ENCODE data around the gene AGPAT1.

The AGPAT1 gene

DNA sequence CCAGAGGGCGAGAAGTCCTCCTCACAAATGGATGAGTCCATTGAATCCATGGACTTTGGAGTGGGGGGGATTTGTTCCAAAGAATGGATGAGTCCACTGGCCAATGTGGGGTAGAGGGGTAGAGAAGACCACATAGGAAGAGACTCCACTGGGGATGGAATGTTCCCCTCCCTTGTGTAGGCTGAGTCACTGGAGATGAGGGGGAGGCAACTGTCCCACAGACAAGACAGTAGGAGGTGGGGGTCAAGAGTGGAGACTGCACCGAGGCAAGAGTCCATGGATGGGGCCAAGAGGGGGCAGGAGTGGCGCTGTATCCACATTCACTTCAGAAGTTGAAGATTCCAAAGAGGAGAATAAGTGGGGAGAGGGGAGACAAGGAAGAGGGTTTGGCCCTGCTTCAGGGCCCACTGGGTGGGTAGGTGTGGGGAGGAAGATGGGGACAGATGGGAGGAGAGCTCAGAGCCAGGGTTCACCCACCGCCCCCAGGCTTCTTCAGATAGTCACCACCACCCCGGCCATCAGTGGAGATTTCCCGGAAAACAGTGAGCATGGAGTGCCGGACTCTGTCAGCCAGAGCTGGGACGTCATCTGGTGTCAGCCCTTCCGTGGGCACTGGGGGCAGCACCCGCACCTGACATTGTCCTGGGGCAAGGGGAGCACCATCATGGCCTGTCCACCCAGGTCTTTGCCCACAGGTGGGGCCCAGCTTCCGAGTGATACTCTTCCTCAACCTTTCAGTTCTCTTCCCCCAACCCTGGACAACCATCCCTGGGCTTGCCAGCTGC is 6.9 kb downstream of the AGPAT1 start:
- DNase-seq (ENCODE audit: low read depth in 2 of 2), result no peak

DNA sequence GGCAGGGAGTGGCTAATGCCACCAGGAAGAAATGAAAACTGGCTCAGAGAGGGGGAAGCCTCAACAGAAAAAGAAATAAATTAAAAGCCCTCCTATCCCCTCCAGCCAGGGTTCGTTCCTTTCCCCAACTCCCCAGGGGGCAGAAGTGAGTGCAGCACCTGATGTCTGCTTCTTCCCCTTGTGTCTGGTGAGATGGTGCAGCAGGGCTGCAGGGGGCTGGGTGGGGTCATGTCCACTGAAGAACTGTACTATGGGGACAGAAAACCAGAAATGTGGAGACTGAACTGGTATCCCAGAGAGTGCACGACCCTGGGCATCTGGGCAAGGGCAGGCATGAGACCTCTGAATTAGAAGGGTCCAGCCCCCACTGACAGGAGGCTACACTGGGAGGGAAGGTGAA is 7.5 kb downstream of the AGPAT1 start:
- DNase-seq (ENCODE audit: low read depth in 2 of 2), result no peak

DNA sequence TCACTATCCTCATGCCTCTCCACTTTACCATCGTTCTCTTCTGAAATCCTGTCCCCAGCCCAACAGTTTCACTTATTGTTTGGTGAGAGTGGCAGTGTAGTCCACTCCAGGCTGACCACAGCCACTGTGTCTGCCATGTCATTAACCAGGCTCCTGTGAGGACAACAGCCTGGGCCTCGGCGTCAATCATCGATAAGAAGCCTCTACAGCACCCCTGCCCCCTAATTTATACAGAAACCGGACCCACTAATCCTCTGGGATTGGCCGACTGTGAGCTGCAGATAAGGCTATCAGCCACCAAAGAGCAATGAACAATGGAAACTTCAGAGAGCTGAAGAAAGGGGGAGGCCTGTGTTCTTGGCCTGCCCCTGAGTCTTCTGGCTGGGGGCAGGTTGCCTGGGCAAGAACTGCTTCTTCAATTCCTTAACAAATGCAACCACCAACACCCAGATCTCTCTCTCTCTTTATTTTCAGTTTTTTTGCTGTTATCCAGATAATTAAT is 8.1 kb downstream of the AGPAT1 start:
- no peak for DNase-seq (ENCODE audit: low read depth in 2 of 2)

- no peak for DNase-seq (ENCODE audit: low read depth in 2 of 2)
These were observed 8.6 kb downstream of the AGPAT1 start for GRCh38 chr6:32167154-32167760.

DNA sequence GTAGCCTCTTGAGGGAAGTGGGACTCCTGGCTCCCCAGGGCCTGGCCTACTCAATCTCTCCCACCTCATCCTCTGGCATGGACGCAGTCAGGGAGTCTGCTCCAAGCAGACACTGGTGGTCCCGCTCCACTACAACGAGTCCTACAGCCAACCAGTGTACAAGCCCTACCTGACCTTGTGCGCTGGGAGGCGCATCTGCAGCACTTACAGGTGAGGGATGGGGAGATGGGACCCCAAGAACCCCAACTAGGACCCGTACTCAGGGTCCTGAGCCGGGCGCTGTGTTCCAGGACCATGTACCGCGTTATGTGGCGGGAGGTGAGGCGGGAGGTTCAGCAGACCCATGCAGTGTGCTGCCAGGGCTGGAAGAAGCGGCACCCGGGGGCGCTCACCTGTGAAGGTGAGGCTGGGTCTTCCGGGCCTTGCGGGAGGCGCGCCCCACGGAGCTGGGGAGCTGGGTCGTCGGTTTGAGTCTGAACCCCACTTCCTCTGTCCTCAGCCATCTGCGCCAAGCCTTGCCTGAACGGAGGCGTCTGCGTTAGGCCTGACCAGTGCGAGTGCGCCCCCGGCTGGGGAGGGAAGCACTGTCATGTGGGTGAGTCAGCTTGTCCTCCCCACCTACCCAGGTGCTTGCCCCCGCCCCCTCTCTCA is 9.3 kb downstream of the AGPAT1 start:
- DNase-seq (ENCODE audit: low read depth in 2 of 2), result no peak

DNA sequence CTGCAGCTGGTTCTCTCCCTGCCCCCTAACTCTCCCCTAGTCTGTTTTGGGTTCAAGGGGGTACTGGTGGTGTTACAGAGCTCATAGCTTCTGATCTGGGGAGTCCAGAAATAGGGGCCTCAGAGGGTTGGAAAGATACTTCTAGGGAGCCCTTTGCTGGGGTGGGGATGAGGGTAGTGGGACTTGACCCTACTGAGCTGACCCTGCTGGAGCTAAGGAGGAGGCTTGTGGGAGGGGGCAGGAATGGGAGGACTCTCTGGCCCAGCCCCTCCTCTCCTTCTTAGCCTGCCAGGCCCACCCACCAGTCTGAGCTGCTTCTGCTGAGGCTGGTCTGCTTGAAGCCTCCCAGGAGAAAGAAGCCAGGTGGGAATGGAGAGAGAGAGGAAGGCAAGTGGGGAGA is 11.6 kb downstream of the AGPAT1 start, which contains the start of gene EGFL8:
Gene EGFL8 (plus strand): TSS at position 301 of the 400 bp plus-strand sequence. CDS start 1,571 bp downstream, outside the sequence.
- DNase-seq (ENCODE audit: low read depth in 2 of 2), result no peak

DNA sequence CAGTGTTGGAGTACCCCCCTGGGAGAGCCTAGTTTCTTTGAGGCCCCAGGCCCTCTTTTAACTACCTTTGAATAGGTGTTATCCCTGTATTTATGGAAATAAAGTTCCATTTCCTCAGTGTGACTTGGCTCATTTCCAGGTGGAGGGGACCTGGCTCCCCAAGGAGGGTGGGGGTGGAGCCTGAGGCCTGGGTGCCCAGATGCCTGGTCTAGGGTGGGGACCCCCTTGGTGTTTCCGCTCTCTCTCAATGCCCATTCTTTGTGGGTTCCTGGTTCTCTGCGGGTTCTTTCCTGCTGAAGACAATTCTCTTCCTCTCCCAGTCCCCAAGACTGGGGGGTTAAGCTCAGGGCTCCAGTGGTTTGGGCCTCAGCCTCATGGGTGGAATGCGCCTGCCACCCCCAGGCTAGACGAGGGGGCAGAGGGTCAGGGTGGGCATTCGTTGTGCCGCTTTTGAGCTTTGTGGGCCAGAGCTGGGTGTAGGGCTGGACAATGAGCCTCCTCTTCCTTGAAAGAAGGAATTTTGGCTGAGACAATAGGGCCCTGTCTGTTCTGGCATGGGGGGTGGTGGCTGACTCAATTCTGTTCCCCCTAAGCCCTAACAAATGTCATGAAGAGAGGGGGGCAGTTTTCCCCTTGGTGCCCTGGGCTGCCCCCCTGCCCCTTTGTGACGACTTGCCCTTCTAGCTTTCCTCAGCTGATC is 12.2 kb downstream of the AGPAT1 start:
- DNase-seq (ENCODE audit: low read depth in 2 of 2), result no peak

- no peak for DNase-seq (ENCODE audit: low read depth in 2 of 2)
These were observed 17.8 kb downstream of the AGPAT1 start for GRCh38 chr6:32158052-32158451.

GRCh38 chr6:32156891-32157290 is 19.0 kb downstream of the AGPAT1 start:
- no peak for DNase-seq (ENCODE audit: low read depth in 2 of 2)

GRCh38 chr6:32154514-32155161 is 21.2 kb downstream of the AGPAT1 start:
- peak; percentile 25 to 45 for DNase-seq (ENCODE audit: low read depth in 2 of 2)

DNA sequence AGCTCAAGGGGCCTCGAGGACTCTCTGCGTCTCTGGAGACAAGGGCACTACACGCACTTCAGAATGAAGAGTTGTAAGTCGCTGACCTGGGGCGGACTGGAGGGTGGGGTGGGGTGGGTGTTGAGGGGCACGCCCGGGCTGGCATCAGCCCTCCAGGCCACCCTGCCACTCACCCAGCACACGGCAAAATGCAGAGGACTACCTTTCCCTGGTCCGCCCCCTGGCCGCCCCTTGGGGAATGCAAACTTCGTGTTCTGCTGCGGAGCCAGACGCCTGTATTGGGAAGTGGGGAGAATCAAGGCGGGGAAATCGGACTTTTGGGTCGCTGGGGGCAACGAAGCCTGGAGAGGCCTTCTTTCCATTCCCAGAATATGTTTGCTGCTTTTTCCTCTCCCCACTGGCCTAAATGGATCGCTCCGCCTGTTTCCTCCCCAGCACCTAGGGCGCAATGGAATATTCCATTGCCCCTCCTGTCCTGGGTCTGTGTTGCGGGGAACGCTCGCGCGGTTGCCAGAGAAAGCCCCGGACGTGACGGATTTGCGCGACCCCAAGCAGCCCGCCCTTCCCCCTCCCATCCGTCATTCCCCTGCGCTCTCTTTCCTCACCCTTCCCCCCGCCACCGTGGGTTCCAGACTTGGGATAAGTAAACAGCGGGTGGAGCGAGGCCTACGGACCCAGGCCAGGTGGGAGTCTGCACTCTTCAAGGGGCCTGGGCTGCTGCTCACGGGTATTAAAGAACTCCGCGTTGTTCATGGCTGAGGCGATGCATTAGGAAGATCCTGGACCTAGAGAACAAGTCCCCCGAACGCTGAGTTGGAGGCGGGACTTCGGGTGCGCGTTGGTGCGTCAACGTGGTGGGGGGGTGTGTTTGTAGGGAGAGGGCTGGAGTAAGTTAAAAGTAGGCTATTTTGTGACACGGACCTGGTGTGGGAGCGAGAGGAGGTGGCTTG is 22.0 kb downstream of the AGPAT1 start, which contains the start of gene PPT2:
Gene PPT2 (plus strand): TSS at position 578 of the 950 bp plus-strand sequence. CDS start 454 bp downstream, outside the sequence.
- DNase-seq (ENCODE audit: low read depth in 2 of 2), result peak; percentile 65 to 67

DNA sequence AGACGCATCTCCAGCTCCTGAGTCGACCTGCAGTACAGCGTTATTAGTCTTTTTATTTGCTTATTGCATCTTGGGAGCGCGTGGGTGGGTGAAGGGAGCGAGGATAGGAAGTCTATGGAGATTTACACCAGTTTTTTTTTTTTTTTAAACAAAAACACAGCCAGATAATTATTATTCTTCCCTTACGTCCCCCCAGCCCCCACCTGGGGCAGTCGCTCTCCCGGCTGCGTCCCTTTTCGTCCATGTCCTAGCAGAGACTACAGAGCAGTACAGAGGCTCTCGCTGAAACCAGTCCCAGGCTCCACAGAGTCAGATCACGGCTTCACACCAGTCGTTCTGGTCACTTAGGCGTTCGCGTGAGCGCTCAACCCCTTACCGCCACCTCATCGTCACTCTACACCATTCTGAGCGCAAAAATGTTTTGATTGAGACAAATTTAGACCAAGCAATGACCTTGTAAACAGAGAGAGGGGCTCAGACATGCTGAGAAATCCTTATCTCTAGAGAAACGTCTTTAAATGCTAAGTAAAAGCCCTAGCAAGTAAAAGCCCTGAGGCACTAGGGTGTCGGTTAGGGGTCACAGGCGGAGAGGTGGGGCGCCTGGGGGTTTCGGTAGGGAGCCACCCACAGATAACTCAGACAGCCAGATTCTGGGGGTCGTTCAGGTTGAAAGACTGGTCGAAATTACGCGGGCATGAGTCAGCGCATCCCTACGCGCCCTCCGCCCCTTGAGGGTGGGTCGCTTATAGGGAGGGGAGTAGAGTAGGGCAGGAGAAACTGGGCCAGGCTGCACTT is 22.9 kb downstream of the AGPAT1 start:
- DNase-seq (ENCODE audit: low read depth in 2 of 2), result no peak

DNA sequence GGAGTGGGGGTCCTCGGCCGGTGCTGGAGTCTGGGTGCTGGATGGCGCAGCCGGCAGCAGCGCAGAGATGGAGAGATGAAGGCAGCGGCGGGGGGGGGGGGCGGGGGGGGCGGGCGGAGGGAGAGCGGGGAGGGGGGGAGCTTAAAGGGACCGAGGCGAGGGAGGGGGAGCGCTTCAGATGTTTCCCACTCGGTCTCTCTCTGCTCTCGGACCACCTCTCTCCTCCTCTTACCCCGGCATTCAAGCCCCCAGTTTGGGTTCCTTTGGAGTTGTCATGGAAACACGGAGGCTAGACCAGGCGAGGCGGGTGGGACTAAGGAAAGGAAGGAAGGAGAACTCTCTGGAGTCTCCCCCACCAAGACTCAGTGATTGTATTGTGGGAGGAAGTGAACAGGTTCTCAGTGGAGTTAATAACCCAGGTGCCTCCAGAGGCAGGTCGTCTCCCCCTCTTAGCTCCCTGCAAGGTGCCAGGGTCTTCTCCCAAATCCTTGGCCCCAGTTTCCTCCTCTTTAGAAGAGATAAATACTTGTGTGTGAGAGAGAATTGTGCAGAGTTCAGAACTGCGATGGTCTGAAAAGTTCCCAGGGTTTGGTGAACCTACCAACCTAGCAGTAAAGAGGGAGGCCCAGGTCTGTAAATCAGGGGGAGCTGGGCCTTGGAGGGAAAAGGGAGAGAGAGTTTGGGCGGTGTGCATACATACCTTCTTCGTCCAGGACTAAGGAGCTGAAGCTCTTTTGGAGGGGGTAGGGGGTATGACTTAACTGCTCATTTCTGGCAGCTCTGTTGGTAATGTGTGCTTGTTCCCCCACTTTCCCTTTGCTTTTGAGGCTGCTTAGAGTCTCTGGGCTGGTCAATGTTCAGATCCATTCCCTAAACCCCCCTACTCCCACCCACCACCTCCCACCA is 23.8 kb downstream of the AGPAT1 start, which contains the start of gene PRRT1:
Gene PRRT1 (minus strand): TSS at position 77 of the 906 bp plus-strand sequence. CDS start 112 bp downstream, outside the sequence.
- no peak for DNase-seq (ENCODE audit: low read depth in 2 of 2)

- DNase-seq (ENCODE audit: low read depth in 2 of 2), result no peak
These were observed 24.6 kb downstream of the AGPAT1 start for GRCh38 chr6:32151181-32151862.

- no peak for DNase-seq (ENCODE audit: low read depth in 2 of 2)
These were observed 25.7 kb downstream of the AGPAT1 start for GRCh38 chr6:32149932-32150870.

GRCh38 chr6:32149092-32149755 is 26.7 kb downstream of the AGPAT1 start:
- DNase-seq (ENCODE audit: low read depth in 2 of 2), result no peak

Measured in stimulated activated CD4-positive, alpha-beta T cell treated with anti-CD3 and anti-CD28 coated beads, Interleukin-4, amount 100 ng/mL, for 48 hours (primary cell).